ENCODE measurements around the gene PNPLA1.

PNPLA1 gene

GRCh38 chr6:36318690-36319435 is 49.0 kb downstream of the PNPLA1 start:
- DNase-seq, result no peak

- no peak for DNase-seq
Measured at GRCh38 chr6:36319436-36319762, 49.5 kb downstream of the PNPLA1 start.

- DNase-seq, result no peak
Measured at GRCh38 chr6:36319821-36320220, 50.0 kb downstream of the PNPLA1 start.

- no peak for DNase-seq
Measured at GRCh38 chr6:36320475-36320874, 50.6 kb downstream of the PNPLA1 start.

GRCh38 chr6:36322591-36322990 is 52.7 kb downstream of the PNPLA1 start:
- no peak for DNase-seq

GRCh38 chr6:36323062-36323461 is 53.2 kb downstream of the PNPLA1 start:
- DNase-seq, result no peak

GRCh38 chr6:36324191-36324590 is 54.3 kb downstream of the PNPLA1 start:
- no peak for DNase-seq

- DNase-seq, result no peak
Measured at GRCh38 chr6:36324715-36325114, 54.9 kb downstream of the PNPLA1 start.

GRCh38 chr6:36326356-36326995 is 56.6 kb downstream of the PNPLA1 start:
- no peak for DNase-seq

- no peak for DNase-seq
Measured at GRCh38 chr6:36327226-36327918, 57.5 kb downstream of the PNPLA1 start.

- DNase-seq, result no peak
Measured at GRCh38 chr6:36327919-36328236, 58.0 kb downstream of the PNPLA1 start.

- DNase-seq, result no peak
Measured at GRCh38 chr6:36328600-36328999, 58.7 kb downstream of the PNPLA1 start.

GRCh38 chr6:36329798-36330291 is 60.0 kb downstream of the PNPLA1 start:
- no peak for DNase-seq

- DNase-seq, result no peak
Measured at GRCh38 chr6:36330366-36330765, 60.5 kb downstream of the PNPLA1 start.

- no peak for DNase-seq
Measured at GRCh38 chr6:36331381-36331780, 61.5 kb downstream of the PNPLA1 start.

GRCh38 chr6:36333171-36333895 is 63.5 kb downstream of the PNPLA1 start:
- DNase-seq, result no peak

GRCh38 chr6:36333931-36334725 is 64.3 kb downstream of the PNPLA1 start:
- DNase-seq, result no peak

- DNase-seq, result no peak
Measured at GRCh38 chr6:36334832-36335459, 65.1 kb downstream of the PNPLA1 start.

GRCh38 chr6:36335465-36336207 is 65.8 kb downstream of the PNPLA1 start:
- DNase-seq, result no peak

- DNase-seq, result no peak
Measured at GRCh38 chr6:36336208-36336710, 66.4 kb downstream of the PNPLA1 start.

- no peak for DNase-seq
Measured at GRCh38 chr6:36336779-36337241, 67.0 kb downstream of the PNPLA1 start, which contains the start of gene BNIP5. Gene BNIP5, minus strand, starts transcription at chr6:36336888. Its CDS starts 6,198 bp downstream, at chr6:36330690.

All from T-helper 9 cell (primary cell).